Neural cell (in vitro differentiated cells): ENCODE results near the gene SLC7A1. TPM values are rescaled to one million over a fixed set of nuclear protein-coding genes. Genes with fewer than 3 reads are reported as not detected.

Source experiments
- H2AFZ ChIP-seq: fragments of 200-600, 300-800 bp; sonication (generic), shearing (Covaris generic); 2 replicates; pipeline ENCODE4 v1.6.0; 2014; ENCODE audit warnings: low read depth, mild to moderate bottlenecking, antibody characterized with exemption, low read length, moderate library complexity
- H3F3A ChIP-seq: fragments of 200-600 bp; shearing (Covaris generic); 2 replicates; pipeline ENCODE4 v1.6.1; 2016; ENCODE audit warnings: mild to moderate bottlenecking, moderate library complexity, mixed read lengths, antibody characterized with exemption, low read length; ENCODE audit not compliant: insufficient read depth, poor library complexity, severe bottlenecking
- H3K27ac ChIP-seq: fragments of 200-600, 300-800 bp; sonication (generic), shearing (Covaris generic); 2 replicates; pipeline ENCODE4 v1.5.1; 2014; ENCODE audit warnings: mild to moderate bottlenecking, low read length, moderate library complexity
- H3K27me3 ChIP-seq: fragments of 300-800, 200-600 bp; sonication (generic), shearing (Covaris generic); 2 replicates; pipeline ENCODE4 v1.6.0; 2014; ENCODE audit warnings: mild to moderate bottlenecking, low read depth, low read length, moderate library complexity; ENCODE audit not compliant: insufficient read depth
- H3K36me3 ChIP-seq: fragments of 300-800, 200-600 bp; sonication (generic), shearing (Covaris generic); 2 replicates; pipeline ENCODE4 v1.5.1; 2014; ENCODE audit warnings: mild to moderate bottlenecking, antibody characterized with exemption, low read length, moderate library complexity; ENCODE audit not compliant: insufficient read depth
- H3K4me2 ChIP-seq: fragments of 300-800, 200-600 bp; sonication (generic), shearing (Covaris generic); 2 replicates; pipeline ENCODE4 v1.6.0; 2014; ENCODE audit warnings: mild to moderate bottlenecking, low read length
- H3K4me3 ChIP-seq: fragments of 300-800, 200-600 bp; sonication (generic), shearing (Covaris generic); 2 replicates; pipeline ENCODE4 v1.5.1; 2014; ENCODE audit warnings: mild to moderate bottlenecking, low read length, moderate library complexity
- H3K79me2 ChIP-seq: fragments of 200-600 bp; shearing (Covaris generic); replicated peaks from 2 replicates; pipeline ENCODE4 v1.6.0; 2014; ENCODE audit warnings: mild to moderate bottlenecking, low read length, moderate library complexity; ENCODE audit not compliant: insufficient read depth
- H3K9ac ChIP-seq: fragments of 300-800, 200-600 bp; sonication (generic), shearing (Covaris generic); 2 replicates; pipeline ENCODE4 v1.6.1; 2016; ENCODE audit warnings: mild to moderate bottlenecking, low read length, mixed read lengths
- H3K9me2 ChIP-seq: fragments of 200-600 bp; shearing (Covaris generic); 2 replicates; pipeline ENCODE4 v1.6.1; 2016; ENCODE audit warnings: mild to moderate bottlenecking, low read length, mixed read lengths; ENCODE audit not compliant: insufficient read depth
- H3K9me3 ChIP-seq: fragments of 200-600, 300-800 bp; sonication (generic), shearing (Covaris generic); 2 replicates; pipeline ENCODE4 v1.6.1; 2016; ENCODE audit warnings: mild to moderate bottlenecking, mixed run types, low read length, moderate library complexity, mixed read lengths
- H4K20me1 ChIP-seq: fragments of 200-600 bp; shearing (Covaris generic); 2 replicates; pipeline ENCODE4 v1.6.1; 2016; ENCODE audit warnings: mild to moderate bottlenecking, mixed run types; ENCODE audit not compliant: insufficient read depth
- CTCF ChIP-seq: fragments of 450-650 bp; IDR thresholded peaks from 2 replicates; pipeline ENCODE4 v1.5.1; 2014; ENCODE audit warnings: antibody characterized with exemption, mild to moderate bottlenecking, moderate library complexity; ENCODE audit not compliant: poor library complexity, severe bottlenecking
- EP300 ChIP-seq: fragments of 450-650 bp; conservative IDR thresholded peaks from 2 replicates; pipeline ENCODE4 v1.6.1; 2014; ENCODE audit warnings: antibody characterized with exemption, mild to moderate bottlenecking, moderate library complexity; ENCODE audit not compliant: poor library complexity, severe bottlenecking
- EZH2 ChIP-seq: fragments of 200-600, 300-800 bp; shearing (Covaris generic), sonication (generic); IDR thresholded peaks from 2 replicates; pipeline ENCODE4 v1.6.1; 2014; ENCODE audit warnings: antibody characterized with exemption, low read length, borderline replicate concordance, mild to moderate bottlenecking; ENCODE audit not compliant: insufficient read depth, poor library complexity, severe bottlenecking
- MXI1 ChIP-seq: fragments of 450-650 bp; conservative IDR thresholded peaks from 2 replicates; pipeline ENCODE4 v1.6.1; 2014; ENCODE audit warnings: antibody characterized with exemption, mild to moderate bottlenecking; ENCODE audit not compliant: poor library complexity, severe bottlenecking
- POLR2AphosphoS5 ChIP-seq: IDR thresholded peaks from 2 replicates; pipeline ENCODE4 v1.6.1; 2012
- RAD21 ChIP-seq: fragments of 450-650 bp; conservative IDR thresholded peaks from 2 replicates; pipeline ENCODE4 v1.6.1; 2014; ENCODE audit warnings: antibody characterized with exemption, mild to moderate bottlenecking, moderate library complexity
- REST ChIP-seq: IDR thresholded peaks from 2 replicates; pipeline ENCODE4 v1.6.1; 2012; ENCODE audit warnings: borderline replicate concordance
- SMC3 ChIP-seq: fragments of 450-650 bp; conservative IDR thresholded peaks from 2 replicates; pipeline ENCODE4 v1.6.1; 2014; ENCODE audit warnings: antibody characterized with exemption, mild to moderate bottlenecking, moderate library complexity; ENCODE audit not compliant: poor library complexity
- TAF1 ChIP-seq: IDR thresholded peaks from 2 replicates; pipeline ENCODE4 v1.6.1; 2012; ENCODE audit warnings: low read depth
- polyA plus RNA-seq: library from polyadenylated mRNA; depleted of rRNA; stranded (reverse); fragments of >200 nt; gene quantifications from 2 replicates; pipeline ENCODE4 v1.2.3, GENCODE V29; 2014

Gene SLC7A1
- polyA plus RNA-seq, 1 donor from 2014 or later = 2.6 TPM

- no peaks in the 10 kb centered on the region for H3F3A ChIP-seq
Measured at GRCh38 chr13:29502391-29503008, 93.0 kb downstream of the SLC7A1 start.

GRCh38 chr13:29501674-29502073, 93.8 kb downstream of the SLC7A1 start:
- no peaks in the 10 kb centered on the region for H3K79me2 ChIP-seq
- no peaks in the 10 kb centered on the region for H3F3A ChIP-seq
- no peaks in the 10 kb centered on the region for H3K36me3 ChIP-seq
- H3K9ac ChIP-seq = no peak overlapping the region
- no peaks in the 10 kb centered on the region for H3K9me2 ChIP-seq
- no peak overlapping the region for H2AFZ ChIP-seq
- H3K9me3 ChIP-seq = no peaks in the 10 kb centered on the region
- no peak overlapping the region for H3K27ac ChIP-seq
- H3K27me3 ChIP-seq = no peaks in the 10 kb centered on the region
- no peak for TF ChIP-seq EP300
- no peak for TF ChIP-seq EZH2
- no peak for TF ChIP-seq SMC3
- TF ChIP-seq POLR2AphosphoS5 = no peak
- TF ChIP-seq RAD21 = no peak
- no peak for TF ChIP-seq TAF1
- no peaks in the 10 kb centered on the region for H4K20me1 ChIP-seq
- no peak overlapping the region for H3K4me2 ChIP-seq
- H3K4me3 ChIP-seq = no peak overlapping the region

More at GRCh38 chr13:29502391-29503008, 93.0 kb downstream of the SLC7A1 start:
- Histone ChIP-seq H2AFZ (no peak overlapping the region), H3K9me2 (no peaks in the 10 kb centered on the region), H3K27me3 (no peaks in the 10 kb centered on the region), H3K9ac (no peak overlapping the region), H3K79me2 (no peaks in the 10 kb centered on the region), H3K36me3 (no peaks in the 10 kb centered on the region), H3K4me3 (no peak overlapping the region), H3K27ac (no peak overlapping the region), H4K20me1 (no peaks in the 10 kb centered on the region), H3K4me2 (no peak overlapping the region), H3K9me3 (no peaks in the 10 kb centered on the region)
- no peak for TF ChIP-seq EZH2
- TF ChIP-seq RAD21 = no peak
- no peak for TF ChIP-seq MXI1
- no peak for TF ChIP-seq REST
- TF ChIP-seq TAF1 = no peak
- TF ChIP-seq SMC3 = no peak
- no peak for TF ChIP-seq EP300
- TF ChIP-seq POLR2AphosphoS5 = no peak
- TF ChIP-seq CTCF = no peak
